HG02571 (cell line): ENCODE results near the gene SYAP1.
A peak's percentile ranks its signal among the peaks of the same experiment; 100 is the strongest.
"Not testable (repeated sequence)": the region's sequence is repeated elsewhere in the genome, so short reads cannot be mapped to it uniquely, and the experiment has no call there.

Experiments
- ATAC-seq: cut with Tn5 transposase; IDR thresholded peaks from one replicate; pipeline ENCODE4 v1.9.1; 2021; ENCODE audit warnings: mild to moderate bottlenecking, moderate library complexity; ENCODE audit not compliant: unreplicated experiment

SYAP1 gene, protein sequence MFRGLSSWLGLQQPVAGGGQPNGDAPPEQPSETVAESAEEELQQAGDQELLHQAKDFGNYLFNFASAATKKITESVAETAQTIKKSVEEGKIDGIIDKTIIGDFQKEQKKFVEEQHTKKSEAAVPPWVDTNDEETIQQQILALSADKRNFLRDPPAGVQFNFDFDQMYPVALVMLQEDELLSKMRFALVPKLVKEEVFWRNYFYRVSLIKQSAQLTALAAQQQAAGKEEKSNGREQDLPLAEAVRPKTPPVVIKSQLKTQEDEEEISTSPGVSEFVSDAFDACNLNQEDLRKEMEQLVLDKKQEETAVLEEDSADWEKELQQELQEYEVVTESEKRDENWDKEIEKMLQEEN

DNA sequence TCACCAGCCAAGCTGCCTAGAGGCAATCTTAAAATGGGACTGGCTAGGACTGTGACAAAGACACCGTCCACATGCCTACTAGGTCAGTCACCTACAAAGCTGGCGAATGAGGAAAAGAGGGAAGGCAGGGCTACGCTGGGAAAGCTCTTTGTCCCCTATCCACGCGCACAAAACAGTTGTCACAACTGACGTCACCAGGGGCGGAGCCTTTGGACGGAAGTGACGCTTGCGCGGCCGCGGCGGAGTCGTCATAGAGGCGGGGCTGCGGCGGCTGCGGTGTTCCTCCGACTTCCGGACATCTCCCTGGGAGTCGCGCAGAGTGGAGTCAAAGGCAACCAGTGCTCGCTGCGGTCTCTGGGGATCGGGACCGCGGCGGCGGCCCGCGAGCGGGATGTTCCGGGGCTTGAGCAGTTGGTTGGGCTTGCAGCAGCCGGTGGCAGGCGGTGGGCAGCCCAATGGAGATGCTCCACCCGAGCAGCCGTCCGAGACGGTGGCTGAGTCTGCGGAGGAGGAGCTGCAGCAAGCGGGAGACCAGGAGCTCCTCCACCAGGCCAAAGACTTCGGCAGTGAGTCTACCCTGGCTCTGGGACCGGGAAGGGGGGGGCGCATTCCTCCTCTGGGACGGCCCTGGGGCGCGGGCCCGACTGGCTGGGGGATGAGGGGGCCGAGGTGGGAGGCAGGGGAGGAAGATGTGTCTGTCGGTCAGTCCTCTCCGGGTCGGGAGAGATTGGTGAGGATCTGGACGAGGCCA is at the start of gene SYAP1:
TSS of gene SYAP1 (plus strand) at position 279 of the 751 bp plus-strand sequence. CDS start at position 392, 113 bp downstream.
- peak; percentile 99 for ATAC-seq

DNA sequence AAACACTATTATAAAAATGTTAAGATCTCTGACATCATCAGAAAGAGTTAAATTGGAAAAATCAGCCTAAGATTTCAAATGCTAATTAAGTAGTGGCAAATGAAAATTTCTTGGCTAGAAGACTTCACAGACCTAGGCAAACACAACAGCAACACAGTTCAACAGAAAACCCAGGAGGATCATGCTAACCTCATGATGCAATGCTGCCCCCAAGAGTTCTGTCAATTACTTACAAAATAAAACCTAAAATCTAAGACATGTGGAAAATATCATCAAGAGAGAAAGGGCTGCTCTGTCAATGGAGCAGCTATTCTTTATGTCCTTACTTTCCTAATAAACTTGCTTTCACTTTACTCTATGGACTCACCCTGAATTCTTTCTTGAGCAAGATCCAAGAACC is 48.4 kb upstream of the SYAP1 start:
- ATAC-seq = no peak

DNA sequence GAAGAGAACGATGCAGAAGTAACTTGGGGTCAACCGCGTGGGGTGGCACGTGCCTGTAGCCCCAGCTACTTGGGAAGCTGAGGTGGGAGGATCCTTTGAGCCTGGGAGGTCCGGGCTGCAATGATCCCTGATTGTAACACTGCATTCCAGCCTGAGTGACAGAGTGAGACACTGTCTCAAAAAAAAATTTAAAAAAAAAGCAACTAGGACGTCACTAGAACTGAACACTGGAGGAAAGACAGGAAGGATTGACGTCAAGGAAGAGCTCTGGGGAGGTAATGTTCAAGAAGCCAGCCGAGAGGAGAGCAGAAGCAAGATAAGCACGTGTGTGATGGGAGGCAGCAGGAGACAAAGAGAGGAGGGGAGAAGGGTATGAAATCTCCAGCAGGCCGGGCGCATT is 40.7 kb upstream of the SYAP1 start:
- no peak for ATAC-seq

DNA sequence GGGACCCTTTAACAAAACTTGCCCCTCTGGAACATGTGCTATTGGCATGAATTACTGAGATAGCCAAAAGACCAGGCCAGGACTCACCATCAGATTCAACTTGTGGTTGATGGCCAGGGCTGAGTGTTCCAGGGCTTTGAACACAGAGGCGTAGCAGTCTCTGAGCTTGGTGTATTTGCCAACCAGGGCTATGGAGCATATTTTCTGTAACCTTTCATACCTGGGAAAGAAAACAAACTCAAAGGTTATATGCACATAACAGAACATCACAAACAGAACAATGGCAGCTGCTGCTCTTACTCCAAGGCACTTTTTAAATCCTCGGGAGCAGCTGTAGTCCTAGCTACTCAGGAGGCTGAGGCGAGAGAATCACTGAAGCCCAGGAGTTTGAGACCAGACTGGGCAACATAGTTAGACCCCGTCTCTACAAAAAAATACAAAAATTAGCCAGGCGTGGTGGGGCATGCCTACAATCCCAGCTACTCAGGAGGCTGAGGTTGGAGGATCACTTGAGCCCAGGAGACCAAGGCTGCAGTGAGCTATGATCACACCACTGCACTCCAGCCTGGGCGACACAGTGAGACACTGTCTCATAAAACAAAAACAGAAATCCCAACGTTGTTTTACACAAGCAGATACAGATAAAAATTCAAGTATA is 36.3 kb upstream of the SYAP1 start:
- no peak for ATAC-seq

DNA sequence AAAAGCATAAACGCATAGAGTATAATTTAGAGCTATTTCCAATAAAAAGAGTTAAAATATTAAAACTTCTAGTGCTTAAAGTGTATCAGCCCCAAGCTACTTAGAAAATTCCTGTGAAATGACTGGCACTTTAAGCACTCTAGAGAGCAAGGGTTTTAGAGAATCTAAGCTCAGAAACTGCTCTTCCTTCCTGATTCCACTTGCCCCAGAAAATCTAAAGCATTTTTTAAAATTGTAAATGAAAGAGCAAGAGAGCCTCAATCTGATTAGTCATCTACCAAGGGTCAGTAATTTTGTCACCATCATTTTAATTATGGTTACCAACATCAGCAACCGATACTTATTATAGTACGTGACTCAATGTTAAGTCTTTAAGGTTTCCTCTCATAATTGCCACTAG is 31.9 kb upstream of the SYAP1 start:
- no peak for ATAC-seq

DNA sequence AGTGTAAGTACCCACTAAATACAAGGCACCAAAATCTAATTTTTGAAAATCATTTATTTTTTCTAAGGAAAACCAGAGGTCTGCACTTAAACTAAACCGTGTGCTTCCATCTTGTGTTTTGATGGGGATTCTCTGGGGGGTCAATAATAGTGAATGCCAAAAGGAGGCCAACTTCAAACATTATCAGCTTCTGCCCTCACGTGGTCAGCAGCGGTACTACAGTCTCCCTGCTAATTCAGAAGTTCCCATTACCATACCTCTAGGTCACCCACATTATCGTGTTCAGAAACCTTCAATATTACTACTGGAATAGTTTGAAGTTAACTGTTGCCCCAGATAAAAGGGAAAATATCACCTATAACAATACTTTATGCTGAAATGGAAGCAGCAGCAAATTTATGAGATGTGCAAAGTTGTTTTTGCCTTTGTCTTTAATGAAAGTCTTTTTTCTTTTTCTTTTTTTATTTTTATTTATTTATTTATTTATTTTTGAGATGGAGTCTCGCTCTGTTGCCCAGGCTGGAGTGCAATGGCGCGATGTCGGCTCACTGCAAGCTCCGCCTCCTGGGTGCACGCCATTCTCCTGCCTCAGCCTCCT is 24.2 kb upstream of the SYAP1 start:
- peak; percentile 50 for ATAC-seq

DNA sequence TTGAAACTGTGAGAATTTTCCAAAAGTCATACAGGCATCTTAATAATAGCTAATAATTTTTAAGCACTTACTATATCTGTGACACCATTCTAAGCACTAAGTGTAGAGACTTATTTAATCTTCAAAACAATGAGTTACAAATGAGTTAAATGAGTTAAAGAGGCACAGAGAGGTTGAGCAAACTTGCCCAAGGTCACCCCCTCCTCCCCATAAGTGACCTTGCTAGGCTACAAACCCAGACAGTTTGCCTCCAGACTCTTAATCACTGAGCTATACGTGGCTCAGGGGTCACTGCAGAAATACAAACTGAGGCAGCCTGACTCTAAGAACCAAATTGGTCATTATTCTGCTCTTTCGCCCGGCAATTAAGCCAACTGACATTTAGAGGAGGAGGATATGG is 22.5 kb upstream of the SYAP1 start:
- no peak for ATAC-seq

DNA sequence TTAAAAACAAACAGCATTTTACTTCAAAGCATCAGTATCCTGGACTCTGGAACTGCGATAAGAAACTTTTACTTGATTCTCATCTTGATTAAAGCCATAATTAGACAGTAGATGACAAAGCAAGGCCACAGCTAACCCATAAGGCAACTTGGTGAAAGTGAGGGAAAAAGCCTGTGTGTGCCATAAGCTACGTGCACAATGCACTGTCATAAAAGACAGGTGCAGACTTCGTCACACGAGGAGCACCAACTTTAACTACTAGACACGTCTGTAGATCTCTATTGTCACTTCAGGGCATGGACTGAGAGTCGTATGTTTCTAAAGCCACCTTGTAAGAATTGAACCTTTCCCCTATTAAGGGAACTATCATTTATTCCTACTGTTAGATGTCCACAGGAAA is 20.0 kb upstream of the SYAP1 start:
- no peak for ATAC-seq

DNA sequence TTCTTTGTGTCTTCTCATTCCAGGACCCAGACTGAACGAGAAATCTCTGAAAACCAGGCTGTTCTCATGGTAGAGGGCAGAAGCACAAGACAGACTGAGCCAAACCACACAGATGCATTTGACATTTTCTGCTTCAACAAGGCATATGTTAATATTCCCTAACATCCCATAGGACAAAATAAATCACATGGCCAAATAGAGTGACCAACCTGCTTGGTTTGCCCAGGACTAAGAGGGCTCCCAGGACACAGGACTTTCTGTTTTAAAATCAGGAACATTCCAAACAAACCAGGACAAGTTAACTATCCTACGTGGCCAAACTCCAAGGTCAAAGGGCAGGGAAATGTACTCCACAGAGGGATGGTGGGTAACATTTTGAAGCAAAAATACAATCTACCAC is 18.7 kb upstream of the SYAP1 start:
- no peak for ATAC-seq

DNA sequence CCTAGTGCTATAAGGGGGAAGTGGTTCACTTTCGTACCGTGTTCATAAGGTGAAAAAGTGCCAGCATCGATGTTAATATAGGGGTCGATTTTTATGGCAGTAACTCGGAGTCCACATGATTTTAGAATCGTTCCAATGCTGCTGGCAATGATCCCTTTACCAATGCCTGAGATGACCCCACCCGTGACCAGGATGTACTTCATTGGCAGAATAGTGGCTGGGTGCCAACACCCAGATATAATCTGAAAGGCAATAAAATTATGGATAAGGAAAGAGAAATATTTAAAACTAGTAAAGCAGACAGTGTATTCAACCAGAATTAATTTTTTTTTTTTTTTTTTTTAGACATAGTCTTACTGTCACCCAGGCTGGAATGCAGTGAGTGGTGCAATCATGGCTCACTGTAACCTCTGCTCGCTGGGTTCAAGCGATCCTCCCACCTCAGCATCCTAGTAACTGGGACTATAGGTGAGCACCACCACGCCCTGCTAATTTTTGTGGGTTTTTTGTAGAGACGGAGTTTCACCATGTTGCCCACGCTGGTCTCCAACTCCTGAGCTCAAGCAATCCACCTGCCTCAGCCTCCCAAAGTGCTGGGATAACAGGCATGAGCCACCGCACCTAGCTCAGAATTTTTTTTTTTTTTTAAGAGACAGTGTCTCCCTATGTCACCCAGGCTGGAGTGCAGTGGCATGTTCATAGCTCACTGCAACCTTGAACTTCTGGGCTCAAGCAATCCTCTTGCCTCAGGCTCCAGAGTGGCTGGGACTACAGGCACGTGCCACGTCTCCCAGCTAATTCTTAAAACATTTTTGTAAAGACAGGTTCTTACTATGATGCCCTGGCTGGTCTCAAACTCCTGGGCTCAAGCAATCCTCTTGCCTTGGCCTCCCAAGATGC is 16.5 kb upstream of the SYAP1 start:
- no peak for ATAC-seq

DNA sequence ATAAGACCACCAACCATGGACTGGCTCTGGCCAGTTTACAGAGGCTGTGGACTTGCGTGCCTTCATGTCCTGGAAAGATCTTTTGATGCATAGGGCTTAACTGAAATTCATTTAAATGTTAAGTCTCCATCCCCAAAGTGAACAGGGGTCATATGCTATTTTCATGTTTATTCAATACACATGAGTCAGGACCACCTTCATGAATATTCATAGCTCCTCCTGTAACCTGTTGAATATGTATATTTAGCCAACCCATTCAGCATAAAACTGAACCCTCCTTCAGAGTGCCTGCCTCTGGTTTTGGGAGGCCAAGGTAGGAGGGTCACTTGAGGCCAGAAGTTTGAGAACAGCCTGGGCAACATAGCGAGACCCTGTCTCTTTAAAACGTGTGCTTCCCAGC is 14.0 kb upstream of the SYAP1 start:
- ATAC-seq = no peak

DNA sequence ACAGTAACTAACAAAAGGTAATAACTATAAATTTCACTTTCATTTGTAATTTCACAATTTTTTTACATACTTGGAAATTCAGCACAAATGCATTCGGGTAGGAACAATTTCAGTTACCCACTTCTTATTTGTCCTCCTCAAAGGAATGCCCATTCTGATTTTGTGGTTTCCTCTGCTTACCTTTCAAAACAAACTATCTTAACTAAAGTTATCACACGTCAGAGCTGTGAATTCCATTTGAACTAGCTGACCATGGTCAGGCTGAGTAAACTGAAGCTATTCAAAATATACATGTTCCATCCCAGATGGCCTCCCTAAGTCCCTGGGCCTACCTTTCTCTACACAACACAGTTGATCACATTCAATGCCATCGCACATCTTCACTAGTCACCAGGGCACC is 11.4 kb upstream of the SYAP1 start:
- ATAC-seq = no peak

DNA sequence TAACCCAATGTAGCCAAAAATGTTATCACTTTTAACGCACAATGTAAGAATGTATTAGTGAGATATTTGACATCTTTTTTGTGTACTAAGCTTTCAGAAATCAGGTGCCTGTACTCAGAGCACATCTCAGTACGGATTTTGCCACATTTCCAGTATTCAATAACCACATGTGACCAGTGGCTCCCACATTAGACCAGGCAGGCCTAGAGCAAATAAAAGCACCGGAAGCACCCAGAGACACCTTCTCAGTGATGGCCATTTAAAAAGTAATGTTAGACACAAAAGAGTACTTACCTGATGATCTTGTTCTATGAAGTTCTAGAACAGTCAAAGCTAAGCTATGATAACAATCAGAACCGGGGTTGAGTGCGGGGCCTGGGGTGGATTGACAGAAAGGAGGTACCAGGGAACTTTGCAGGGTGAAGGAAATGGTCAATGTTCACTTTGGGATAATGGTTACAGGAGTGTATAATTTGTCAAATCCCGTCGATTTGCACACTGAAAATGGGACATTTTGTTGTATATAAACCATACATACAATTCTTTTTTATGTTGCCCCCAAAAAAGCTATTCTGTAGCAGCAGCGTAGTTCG is 8.1 kb upstream of the SYAP1 start:
- ATAC-seq = no peak

DNA sequence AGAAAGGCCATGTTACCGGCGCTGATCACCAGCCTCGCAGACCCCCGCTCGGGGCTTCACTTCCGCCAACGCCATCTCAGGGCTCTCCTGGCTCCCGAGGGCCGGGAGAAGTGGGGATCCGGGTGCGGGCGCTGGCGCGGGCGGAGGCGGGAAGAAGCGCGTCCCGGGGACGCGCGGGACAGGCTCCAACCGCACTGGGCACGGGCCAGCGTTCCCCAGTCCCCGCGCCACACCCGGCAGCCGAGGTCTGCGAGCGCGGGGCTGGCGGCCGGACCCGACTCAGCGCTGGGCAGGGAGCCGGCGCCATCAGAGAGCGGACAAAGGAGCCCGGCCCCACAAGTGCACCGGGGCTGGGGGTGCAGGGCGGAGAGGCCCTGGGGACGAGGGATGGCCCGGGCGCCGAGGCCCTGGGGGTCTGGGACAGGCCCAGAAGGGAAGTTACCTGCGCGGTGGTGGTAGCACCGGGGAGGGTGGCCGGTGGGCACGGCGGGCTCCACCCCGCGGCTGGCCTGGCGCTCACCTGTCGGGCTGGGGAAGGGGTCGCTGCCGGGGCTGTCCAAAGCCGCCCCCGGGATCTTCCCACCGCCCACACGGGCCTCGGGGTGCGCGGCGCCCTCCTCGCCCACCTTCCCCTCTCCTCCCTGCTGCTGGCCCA is 7.4 kb upstream of the SYAP1 start:
- peak; percentile 33 for ATAC-seq

DNA sequence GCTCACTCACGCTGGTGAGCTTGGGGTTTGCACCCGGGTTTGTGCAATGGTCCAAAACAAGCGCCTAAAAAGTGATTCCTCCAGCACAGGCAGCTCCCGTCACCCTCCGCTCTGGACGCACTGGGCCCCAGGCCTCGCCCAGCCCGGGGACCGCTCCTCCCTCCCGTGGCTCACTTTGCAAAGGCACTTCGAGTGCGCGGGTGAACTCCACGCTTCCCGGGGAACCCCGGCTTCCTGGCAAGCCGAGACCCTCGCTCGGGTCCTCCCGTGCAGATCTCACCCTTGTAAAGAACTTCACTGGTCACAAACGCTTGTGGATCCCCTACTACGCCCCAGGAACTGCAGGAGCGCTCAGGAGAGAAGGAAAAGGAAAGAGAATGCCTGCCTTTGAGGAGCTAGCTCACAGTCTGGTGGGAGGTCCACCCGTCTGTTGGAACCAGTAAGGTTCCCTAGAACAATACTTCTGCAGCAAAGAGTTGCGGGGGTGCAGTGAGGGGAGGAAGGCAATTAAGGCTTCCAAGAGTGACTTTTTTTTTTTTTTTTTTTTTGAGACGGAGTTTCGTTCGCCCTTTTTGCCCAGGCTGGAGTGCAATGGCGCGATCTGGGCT is 6.8 kb upstream of the SYAP1 start, which contains the start of gene CTPS2:
TSS of gene CTPS2 (minus strand) at position 122 of the 608 bp plus-strand sequence. CDS start 9,767 bp downstream, outside the sequence.
- peak; percentile 69 for ATAC-seq

DNA sequence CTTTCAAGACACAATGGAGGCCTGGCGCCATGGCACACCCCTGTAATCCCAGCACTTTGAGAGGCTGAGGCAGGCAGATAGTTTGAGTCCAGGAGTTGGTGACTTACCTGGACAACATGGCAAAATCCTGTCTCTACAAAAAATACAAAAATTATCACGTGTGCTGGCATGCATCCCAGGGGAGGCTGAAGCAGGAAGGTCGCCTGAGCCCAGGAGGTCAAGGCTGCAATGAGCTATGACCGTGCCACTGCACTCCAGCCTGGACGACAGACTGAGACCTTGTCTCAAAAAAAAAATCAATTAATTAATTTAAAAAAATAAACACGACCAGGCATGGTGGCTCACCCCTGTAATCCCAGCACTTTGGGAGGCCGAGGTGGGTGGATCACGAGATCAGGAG is 4.9 kb upstream of the SYAP1 start:
- no peak for ATAC-seq

DNA sequence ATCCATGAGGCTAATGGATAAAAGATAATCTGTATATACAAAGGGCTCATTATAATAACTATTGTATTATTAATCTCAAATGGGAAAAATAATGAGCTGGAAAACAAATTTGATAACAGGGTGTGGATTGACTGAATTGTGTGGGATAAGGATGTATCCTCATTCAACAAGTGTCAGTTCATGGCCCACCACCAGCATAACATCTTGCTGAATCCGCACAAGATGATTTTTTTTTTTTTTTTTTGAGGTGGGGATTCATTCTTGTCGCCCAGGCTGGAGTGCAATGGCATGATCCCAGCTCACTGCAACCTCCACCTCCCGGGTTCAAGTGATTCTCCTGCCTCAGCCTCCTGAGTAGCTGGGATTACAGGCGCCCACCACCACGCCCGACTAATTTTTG is 3.8 kb upstream of the SYAP1 start:
- not testable (repeated sequence) for ATAC-seq

DNA sequence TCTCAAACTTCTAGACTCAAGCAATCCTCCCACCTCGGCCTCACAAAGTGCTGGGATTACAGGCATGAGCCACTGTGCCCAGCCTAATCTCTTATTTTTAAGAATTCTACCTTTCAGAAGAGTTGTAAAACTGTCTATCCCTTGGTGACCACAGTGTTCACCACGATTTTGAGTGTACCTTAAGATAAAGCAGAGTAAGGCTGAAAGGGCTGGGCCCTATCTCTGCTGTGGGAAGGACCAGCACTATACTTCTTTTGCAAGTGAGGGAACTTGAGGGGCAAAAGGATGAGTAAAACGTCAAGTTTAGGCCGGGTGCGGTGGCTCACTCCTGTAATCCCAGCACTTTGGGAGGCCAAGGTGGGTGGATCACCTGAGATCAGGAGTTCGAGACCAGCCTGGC is 3.0 kb upstream of the SYAP1 start:
- ATAC-seq = not testable (repeated sequence)

DNA sequence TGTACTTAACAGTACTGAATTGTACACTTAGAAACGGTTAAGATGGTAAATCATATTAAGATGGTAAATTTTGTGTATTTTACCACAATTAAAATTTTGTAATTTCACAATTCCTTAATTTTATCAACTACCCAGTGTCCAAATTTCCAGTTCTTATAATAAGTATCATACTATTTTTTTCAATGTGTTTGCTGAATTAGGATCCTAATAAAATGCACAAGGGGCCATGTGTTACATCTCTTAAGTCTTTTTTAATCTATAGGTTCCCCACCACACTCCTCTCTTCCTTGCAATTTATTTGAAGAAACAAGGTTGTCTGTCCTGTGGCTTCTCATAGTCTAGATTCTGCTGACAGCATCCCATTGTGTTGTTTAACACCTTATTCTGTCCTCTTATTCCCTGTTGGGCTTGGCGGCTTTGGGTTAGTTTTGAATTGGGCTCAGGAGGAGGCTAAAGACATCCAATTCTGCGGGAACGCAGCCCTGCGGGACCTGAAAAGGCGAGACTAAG is 533 bp upstream of the SYAP1 start:
- no peak for ATAC-seq
